CD14-positive monocyte (primary cell): ENCODE measurements around the gene PPP1R1C. TPM values are rescaled to one million over a fixed set of nuclear protein-coding genes. Genes with fewer than 3 reads are reported as not detected.

Source experiments
- DNase-seq, 3 donors: peaks; one replicate each; pipeline ENCODE4 v3.0.0-alpha.2; 2011 to 2022
- H2AFZ ChIP-seq: 2 replicates; pipeline ENCODE4 v1.6.0; 2012; ENCODE audit warnings: mild to moderate bottlenecking, low read depth, low read length, inconsistent platforms; ENCODE audit not compliant: insufficient read depth, poor library complexity, severe bottlenecking
- H3K27ac ChIP-seq, 2 donors: 1 replicate in 1 of 2; 2 replicates in 1 of 2; pipeline ENCODE4 v1.5.1; 2012 to 2013; ENCODE audit warnings: low read length in 2 of 2, control low read depth in 1 of 2, inconsistent platforms in 1 of 2, low read depth in 1 of 2, mild to moderate bottlenecking in 1 of 2
- H3K27me3 ChIP-seq, 2 donors: one replicate each; pipeline versions ENCODE4 v1.6.0 to v1.6.1; 2011 to 2013; ENCODE audit warnings: low read length in 2 of 2; ENCODE audit not compliant: control insufficient read depth in 2 of 2, insufficient read depth in 2 of 2
- H3K36me3 ChIP-seq, 2 donors: replicated peaks in 1 of 2; 1 replicate in 1 of 2; 2 replicates in 1 of 2; pipeline versions ENCODE4 v1.5.1 to v1.6.1; 2012 to 2013; ENCODE audit warnings: low read length in 2 of 2, control low read depth in 1 of 2, inconsistent platforms in 1 of 2, mild to moderate bottlenecking in 1 of 2; ENCODE audit not compliant: insufficient read depth in 2 of 2, control insufficient read depth in 1 of 2
- H3K4me1 ChIP-seq, 2 donors: 1 replicate in 1 of 2; 2 replicates in 1 of 2; pipeline versions ENCODE4 v1.5.1 to v1.6.1; 2012 to 2013; ENCODE audit warnings: low read length in 2 of 2, control low read depth in 1 of 2, inconsistent platforms in 1 of 2, mild to moderate bottlenecking in 1 of 2, moderate library complexity in 1 of 2; ENCODE audit not compliant: insufficient read depth in 2 of 2, control insufficient read depth in 1 of 2
- H3K4me2 ChIP-seq: replicated peaks from 2 replicates; pipeline ENCODE3; 2012; ENCODE audit warnings: low read length, moderate library complexity, mild to moderate bottlenecking; ENCODE audit not compliant: poor library complexity, severe bottlenecking; ENCODE audit errors: extremely low read depth
- H3K4me3 ChIP-seq, 3 experiments: fragments of 200-600 bp in 1 of 3; sonication (generic) in 1 of 3; replicated peaks in 1 of 3; 1 replicate in 2 of 3; 2 replicates in 1 of 3; pipeline ENCODE4 v1.5.1; 2011 to 2013; ENCODE audit warnings: low read length in 3 of 3, mild to moderate bottlenecking in 3 of 3, control low read depth in 2 of 3, low read depth in 2 of 3, inconsistent platforms in 1 of 3, moderate library complexity in 1 of 3
- H3K79me2 ChIP-seq: 2 replicates; pipeline ENCODE4 v1.6.0; 2012; ENCODE audit warnings: mild to moderate bottlenecking, control low read depth, inconsistent platforms, low read length, moderate library complexity; ENCODE audit not compliant: insufficient read depth
- H3K9ac ChIP-seq: 2 replicates; pipeline ENCODE4 v1.6.0; 2017; ENCODE audit warnings: low read length, mild to moderate bottlenecking; ENCODE audit not compliant: insufficient read depth, poor library complexity, severe bottlenecking
- H3K9me3 ChIP-seq, 2 donors: replicated peaks in 1 of 2; 1 replicate in 1 of 2; 2 replicates in 1 of 2; pipeline versions ENCODE4 v1.5.1 to v1.6.1; 2012 to 2013; ENCODE audit warnings: low read length in 2 of 2, control low read depth in 1 of 2; ENCODE audit not compliant: control insufficient read depth in 1 of 2, insufficient read depth in 1 of 2
- H4K20me1 ChIP-seq: 2 replicates; pipeline ENCODE4 v1.6.0; 2012; ENCODE audit warnings: mild to moderate bottlenecking, low read length, control low read depth, moderate library complexity; ENCODE audit not compliant: insufficient read depth
- H3K27ac Mint-ChIP-seq, 7 donors: one replicate each; pipeline ENCODE4 v1.8.0; 2020; ENCODE audit warnings: mild to moderate bottlenecking in 7 of 7, mixed read lengths in 7 of 7, moderate library complexity in 6 of 7, inconsistent platforms in 2 of 7
- H3K27me3 Mint-ChIP-seq, 3 donors: one replicate each; pipeline ENCODE4 v1.8.0; 2021 to 2022; ENCODE audit warnings: low read depth in 3 of 3, mild to moderate bottlenecking in 3 of 3, mixed read lengths in 3 of 3, moderate library complexity in 3 of 3, inconsistent platforms in 1 of 3
- H3K36me3 Mint-ChIP-seq, 2 donors: one replicate each; pipeline ENCODE4 v1.8.0; 2020; ENCODE audit warnings: mixed read lengths in 2 of 2, inconsistent platforms in 1 of 2, mild to moderate bottlenecking in 1 of 2
- H3K4me1 Mint-ChIP-seq: one replicate; pipeline ENCODE4 v1.8.0; 2020; ENCODE audit warnings: mild to moderate bottlenecking, mixed read lengths
- H3K4me3 Mint-ChIP-seq, 2 donors: one replicate each; pipeline ENCODE4 v1.8.0; 2020; ENCODE audit warnings: mild to moderate bottlenecking in 2 of 2, mixed read lengths in 2 of 2, moderate library complexity in 1 of 2
- H3K9me3 Mint-ChIP-seq, 7 donors: one replicate each; pipeline ENCODE4 v1.8.0; 2020 to 2022; ENCODE audit warnings: mixed read lengths in 7 of 7, mild to moderate bottlenecking in 6 of 7, moderate library complexity in 6 of 7, inconsistent platforms in 2 of 7
- CTCF ChIP-seq: fragments of 200-600 bp; IDR thresholded peaks from one replicate; pipeline ENCODE4 v1.8.0; 2022; ENCODE audit warnings: antibody characterized with exemption, mild to moderate bottlenecking
- WGBS: methylation state at CpG from one replicate; pipeline ENCODE4 v1.1.5; 2013; ENCODE audit warnings: missing lambda C conversion rate; ENCODE audit not compliant: insufficient coverage; 5-methylcytosine and 5-hydroxymethylcytosine counted together
- intact Hi-C, 2 donors: fragments of 100-400 bp; cut with micrococcal nuclease; formaldehyde crosslinking; loops; one replicate each; pipeline versions ENCODE4 v1.15.0 to v1.15.1; 2023
- polyA plus RNA-seq, 3 donors: library from polyadenylated mRNA; depleted of rRNA in 1 of 3; unstranded in 2 of 3; stranded (reverse) in 1 of 3; fragments of 300-500 nt in 2 of 3; fragments of >200 nt in 1 of 3; fragmentation: Illumina TruSeq in 2 of 3; gene quantifications; 1 replicate in 2 of 3; 2 replicates in 1 of 3; pipeline ENCODE4 v1.2.3, GENCODE V29; 2012 to 2021
- small RNA-seq: library from RNA; depleted of rRNA; stranded (forward); fragments of <200 nt; gene quantifications from one replicate; pipeline ENCODE3, GENCODE V24; 2012; ENCODE audit warnings: low read depth; ENCODE audit not compliant: insufficient read length

The PPP1R1C gene
- polyA plus RNA-seq, 3 donors = not detected

- Histone ChIP-seq H3K36me3 (no peaks in the 10 kb centered on the region), H3K9me3 (no peaks in the 10 kb centered on the region), H3K4me1 (no peaks in the 10 kb centered on the region), H3K4me3 (no peak overlapping the region), H3K9ac (no peak overlapping the region), H3K79me2 (no peaks in the 10 kb centered on the region), H4K20me1 (no peaks in the 10 kb centered on the region), H3K4me2 (no peak overlapping the region), H2AFZ (no peak overlapping the region), H3K27me3 (no peaks in the 10 kb centered on the region), H3K27ac (no peak overlapping the region)
- Mint-ChIP-seq H3K27ac (no peak overlapping the region), H3K9me3 (no peaks in the 10 kb centered on the region), H3K36me3 (no peaks in the 10 kb centered on the region), H3K4me3 (no peak overlapping the region), H3K4me1 (peaks cover 2% of the 10 kb centered on the region), H3K27me3 (no peaks in the 10 kb centered on the region)
- no peak for TF ChIP-seq CTCF
- intact Hi-C loops = no loop called here
- DNase-seq = no peak
- WGBS = no CpG with 5 or more reads among the region's 2 CpGs
Measured at GRCh38 chr2:182166841-182167240, 181.2 kb downstream of the PPP1R1C start.

Small RNA genes within 50 kb of the gene (small RNA-seq; reads per million reads assigned to genes)
- not detected for gene RNA5SP113

Other genes starting within 250 kb of the PPP1R1C start
- 10 to 100 TPM; 17.9 to 50.2 (median 23.0) TPM for gene ITPRID2, start 94.1 kb upstream of the PPP1R1C start, polyA plus RNA-seq